A549 (cell line): ENCODE results near the gene IL21R. TPM values are rescaled to one million over a fixed set of nuclear protein-coding genes. Genes with fewer than 3 reads are reported as not detected.

ENCODE experiments used
- ATAC-seq, 2 experiments: fragments of 200-7000 bp in 1 of 2; fragments of >200 bp in 1 of 2; cut with Nextera tagmentation in 1 of 2; cut with Tn5 transposase in 1 of 2; 3 replicates each; pipeline versions ENCODE4 v1.8.0 to v1.9.1; 2018 to 2020; ENCODE audit warnings: mild to moderate bottlenecking in 1 of 2, moderate library complexity in 1 of 2
- CTCF ChIA-PET: fragments of 300-600 bp; sonication (Branson Sonifier 250); formaldehyde crosslinking; extraction: SDS; loops from one replicate; lab custom pipeline; 2021; ENCODE audit warnings: antibody characterized with exemption, inconsistent platforms; lab: Yijun Ruan, JAX
- POLR2A ChIA-PET: fragments of 350-600 bp; formaldehyde crosslinking; extraction: SDS; loops from one replicate; lab custom pipeline; 2021; ENCODE audit warnings: antibody characterized with exemption, inconsistent platforms; lab: Yijun Ruan, JAX
- DNase-seq, 2 experiments: peaks; one replicate each; pipeline versions ENCODE4 v3.0.0 to v3.0.0-alpha.2; 2011 to 2016; ENCODE audit warnings: low read depth in 1 of 2, low spot score in 1 of 2
- FAIRE-seq: peaks from 2 replicates; lab custom pipeline; 2011; peaks lifted over from hg19 to GRCh38; lab: Jason Lieb, UNC
- H3K27ac ChIP-seq, 2 experiments: fragments of >200 bp; sonication (Bioruptor Twin); formaldehyde crosslinking; 3 replicates each; pipeline ENCODE4 v1.5.1; 2016 to 2017
- H3K4me1 ChIP-seq: fragments of >200 bp; sonication (Bioruptor Twin); formaldehyde crosslinking; 3 replicates; pipeline ENCODE4 v1.6.1; 2016
- H3K4me2 ChIP-seq: fragments of >200 bp; sonication (Bioruptor Twin); formaldehyde crosslinking; 3 replicates; pipeline ENCODE4 v1.6.1; 2016
- H3K4me3 ChIP-seq: fragments of >200 bp; sonication (Bioruptor Twin); formaldehyde crosslinking; 3 replicates; pipeline ENCODE4 v1.5.1; 2016
- H3K9me3 ChIP-seq: fragments of >200 bp; sonication (Bioruptor Twin); formaldehyde crosslinking; 3 replicates; pipeline ENCODE4 v1.6.1; 2016
- BCL3 ChIP-seq: fragments of >200 bp; sonication (Bioruptor Twin); formaldehyde crosslinking; IDR thresholded peaks from 3 replicates; pipeline ENCODE4 v1.6.1; 2016
- BHLHE40 ChIP-seq: IDR thresholded peaks from 2 replicates; pipeline ENCODE4 v1.6.1; 2012; ENCODE audit warnings: low read depth, low read length, inconsistent platforms
- CBX2 ChIP-seq: fragments of 200-600 bp; sonication (generic); IDR thresholded peaks from 2 replicates; pipeline ENCODE4 v1.6.1; 2016; ENCODE audit warnings: low read depth, mild to moderate bottlenecking, borderline replicate concordance
- CBX8 ChIP-seq: fragments of 200-600 bp; sonication (generic); IDR thresholded peaks from 2 replicates; pipeline ENCODE4 v1.6.1; 2016
- CEBPB ChIP-seq, 2 experiments: fragments of >200 bp in 1 of 2; sonication (Bioruptor Twin) in 1 of 2; formaldehyde crosslinking in 1 of 2; IDR thresholded peaks; 2 replicates each; pipeline ENCODE4 v1.6.1; 2012 to 2016
- CTCF ChIP-seq: fragments of >200 bp; sonication (Bioruptor Twin); formaldehyde crosslinking; IDR thresholded peaks from 3 replicates; pipeline ENCODE4 v1.5.1; 2016
- ESRRA ChIP-seq: fragments of 150-350 bp; IDR thresholded peaks from 2 replicates; pipeline ENCODE4 v1.6.1; 2014; ENCODE audit warnings: mild to moderate bottlenecking, low read length, borderline replicate concordance
- FOSB ChIP-seq: fragments of 250-450 bp; sonication (Bioruptor Pico); IDR thresholded peaks from 2 replicates; pipeline ENCODE4 v1.5.0; 2020; ENCODE audit warnings: mild to moderate bottlenecking, moderate library complexity
- FOSL2 ChIP-seq, 2 experiments: fragments of 450-650 bp in 1 of 2; fragments of >200 bp in 1 of 2; sonication (Bioruptor Twin) in 1 of 2; formaldehyde crosslinking; IDR thresholded peaks; 2 replicates each; pipeline versions ENCODE4 v1.5.0 to v1.6.1; 2016 to 2020; ENCODE audit warnings: mild to moderate bottlenecking in 1 of 2, moderate library complexity in 1 of 2
- FOXS1 ChIP-seq: fragments of 250-450 bp; sonication (Bioruptor Pico); IDR thresholded peaks from 2 replicates; pipeline ENCODE4 v1.5.0; 2020; ENCODE audit warnings: mild to moderate bottlenecking, moderate library complexity
- HDAC2 ChIP-seq: fragments of 200-600 bp; sonication (generic); IDR thresholded peaks from 2 replicates; pipeline ENCODE4 v1.6.1; 2016
- HES2 ChIP-seq: fragments of >200 bp; sonication (Bioruptor Twin); formaldehyde crosslinking; IDR thresholded peaks from 2 replicates; pipeline ENCODE4 v1.6.1; 2016
- HOXA7 ChIP-seq: fragments of 250-450 bp; sonication (Bioruptor Pico); IDR thresholded peaks from 2 replicates; pipeline ENCODE4 v1.5.0; 2020; ENCODE audit warnings: mild to moderate bottlenecking, moderate library complexity
- KDM5A ChIP-seq: fragments of 200-600 bp; sonication (generic); IDR thresholded peaks from 2 replicates; pipeline ENCODE4 v1.6.1; 2016; ENCODE audit warnings: antibody characterized with exemption, mild to moderate bottlenecking
- MAFK ChIP-seq: fragments of 450-650 bp; IDR thresholded peaks from 2 replicates; pipeline ENCODE4 v1.6.1; 2014; ENCODE audit not compliant: partially characterized antibody
- MAX ChIP-seq: IDR thresholded peaks from 2 replicates; pipeline ENCODE4 v1.6.1; 2012
- MAZ ChIP-seq: fragments of 150-350 bp; IDR thresholded peaks from 2 replicates; pipeline ENCODE4 v1.6.1; 2014; ENCODE audit warnings: antibody characterized with exemption, low read depth, low read length, borderline replicate concordance
- MYC ChIP-seq: IDR thresholded peaks from 2 replicates; pipeline ENCODE4 v1.6.1; 2012; ENCODE audit warnings: mild to moderate bottlenecking, inconsistent platforms, low read length, improper control_type of control experiment, borderline replicate concordance
- PHF8 ChIP-seq: fragments of 200-600 bp; sonication (generic); IDR thresholded peaks from 2 replicates; pipeline ENCODE4 v1.6.1; 2016; ENCODE audit warnings: low read depth, mild to moderate bottlenecking, antibody characterized with exemption, moderate library complexity, borderline replicate concordance
- POLR2AphosphoS2 ChIP-seq: conservative IDR thresholded peaks from 2 replicates; pipeline ENCODE4 v1.6.1; 2012; ENCODE audit warnings: low read length, improper control_type of control experiment, inconsistent platforms
- REST ChIP-seq: fragments of 200-600 bp; sonication (generic); IDR thresholded peaks from 2 replicates; pipeline ENCODE4 v1.6.1; 2016; ENCODE audit warnings: antibody characterized with exemption, mild to moderate bottlenecking, moderate library complexity
- SREBF2 ChIP-seq: fragments of 450-650 bp; IDR thresholded peaks from 2 replicates; pipeline ENCODE4 v1.6.1; 2014; ENCODE audit warnings: mild to moderate bottlenecking, moderate library complexity
- ZC3H11A ChIP-seq: fragments of 450-650 bp; IDR thresholded peaks from 2 replicates; pipeline ENCODE4 v1.6.1; 2014; ENCODE audit warnings: antibody characterized with exemption, mild to moderate bottlenecking
- WGBS: methylation state at CpG from one replicate; pipeline ENCODE4 v1.1.6; 2017; ENCODE audit errors: missing lambda C conversion rate; 5-methylcytosine and 5-hydroxymethylcytosine counted together
- polyA plus RNA-seq, 4 experiments: library from polyadenylated mRNA; depleted of rRNA in 3 of 4; stranded (reverse); fragments of >200 nt; fragmentation: RNase III in 1 of 4; extraction: RNeasy Plus Mini Kit Qiagen cat#74134 plus additional on column Dnase treatment in 1 of 4; gene quantifications; 2 replicates in 3 of 4; 3 replicates in 1 of 4; pipeline ENCODE4 v1.2.3, GENCODE V29; 2011 to 2017

IL21R gene
- polyA plus RNA-seq, 2 of the 4 experiments (the other 2 are of a cell fraction) = 0.04 to 0.09 TPM

GRCh38 chr16:27363246-27363632 lies 38.7 kb upstream of the IL21R start:
- FAIRE-seq (no peak), ATAC-seq (no peak), DNase-seq (no peak)
- H3K4me3 ChIP-seq = no peak overlapping the region
- peak overlapping the region; percentile 69; the same call in 2 of the 3 replicates for H3K4me2 ChIP-seq
- H3K4me1 ChIP-seq = peaks cover 40% of the 10 kb centered on the region
- 95% methylated on average over 3 of the region's 5 CpGs for WGBS
- H3K9me3 ChIP-seq = peaks cover 5% of the 10 kb centered on the region; the same call in 1 of the 3 replicates
- CTCF ChIA-PET = interaction anchor here (5.1 kb wide), 1 partner anchor 128 kb away, joined by 36 read pairs; no protein-coding TSS in a partner anchor
- POLR2A ChIA-PET = no interaction called here
- H3K27ac ChIP-seq = peak overlapping the region; percentile 62 to 83; a peak in 5 of 6 replicates
- TF ChIP-seq HDAC2 = no peak
- TF ChIP-seq CBX8 = no peak
- no peak for TF ChIP-seq BCL3
- no peak for TF ChIP-seq PHF8
- no peak for TF ChIP-seq BHLHE40
- TF ChIP-seq HOXA7 (CRISPR knock-in tag) = no peak
- no peak for TF ChIP-seq FOXS1 (CRISPR knock-in tag)
- TF ChIP-seq KDM5A = no peak
- no peak for TF ChIP-seq CBX2
- no peak for TF ChIP-seq FOSB (CRISPR knock-in tag)
- TF ChIP-seq FOSL2 (IDR thresholded peaks at IDR 0.05) = no peak
- TF ChIP-seq FOSL2 (CRISPR knock-in tag; IDR thresholded peaks at IDR 0.05) = no peak
- TF ChIP-seq MYC = no peak
- TF ChIP-seq POLR2AphosphoS2 = no peak
- no peak for TF ChIP-seq CEBPB (IDR thresholded peaks at IDR 0.05)
- TF ChIP-seq SREBF2 = no peak
- no peak for TF ChIP-seq ESRRA
- TF ChIP-seq ZC3H11A = no peak
- TF ChIP-seq MAX = no peak
- TF ChIP-seq MAZ = no peak

- DNase-seq (peak in 1 of 2 experiments; percentile 74), ATAC-seq (peak in 1 of 2 experiments; percentile 37; a peak in 3 of 6 replicates)
- CTCF ChIA-PET = interaction anchor here (5.1 kb wide), 1 partner anchor 128 kb away, joined by 36 read pairs; no protein-coding TSS in a partner anchor
These were observed 38.2 kb upstream of the IL21R start for GRCh38 chr16:27363797-27364196.

GRCh38 chr16:27364493-27365141 lies 37.4 kb upstream of the IL21R start:
- Histone ChIP-seq H3K4me1 (peaks cover 40% of the 10 kb centered on the region), H3K4me2 (peak overlapping the region; percentile 69), H3K27ac (peak overlapping the region; percentile 68 to 83), H3K4me3 (no peak overlapping the region), H3K9me3 (peaks cover 2% of the 10 kb centered on the region; the same call in 1 of the 3 replicates)
- no peak for FAIRE-seq
- peak; percentile 44 to 84 for DNase-seq
- ChIA-PET POLR2A (interaction anchor here (1.4 kb wide), 1 partner anchor 161 kb away, joined by 4 read pairs; the partner anchor contains the start of gene KDM8), CTCF (interaction anchor here (2.4 to 6.6 kb wide), 4 partner anchors 91 to 185 kb away, joined by 6 to 291 read pairs (median 46); no protein-coding TSS in a partner anchor)
- WGBS = 13% methylated on average over 6 of the region's 6 CpGs
- ATAC-seq = peak; percentile 78 to 79
- 0 out of 3 replicates have a peak, but pooled peaks have one; percentile 22 for TF ChIP-seq BCL3
- TF ChIP-seq HES2 = peak; percentile 26; the same call in 1 of the 2 replicates
- no peak for TF ChIP-seq REST
- TF ChIP-seq CTCF = no peak
- TF ChIP-seq CEBPB (IDR thresholded peaks at IDR 0.05) = peak; percentile 82 to 90

More at GRCh38 chr16:27363797-27364196, 38.2 kb upstream of the IL21R start:
- Histone ChIP-seq H3K4me2 (peak overlapping the region; percentile 69), H3K4me1 (peaks cover 40% of the 10 kb centered on the region), H3K4me3 (no peak overlapping the region), H3K27ac (peak overlapping the region; percentile 62 to 83), H3K9me3 (peaks cover 5% of the 10 kb centered on the region; the same call in 1 of the 3 replicates)
- FAIRE-seq = no peak
- WGBS = 68% methylated on average over 4 of the region's 9 CpGs
- POLR2A ChIA-PET = interaction anchor here (0.6 kb wide), 1 partner anchor 52 kb away, joined by 3 read pairs; no protein-coding TSS in a partner anchor
- peak; percentile 65 for TF ChIP-seq MAFK
- TF ChIP-seq MAX = no peak
